Sigmoid colon (tissue), 7 donors: ENCODE results near the gene RANBP3L. TPM values are rescaled to one million over a fixed set of nuclear protein-coding genes. Genes with fewer than 3 reads are reported as not detected.
"Not testable (repeated sequence)": the region's sequence is repeated elsewhere in the genome, so short reads cannot be mapped to it uniquely, and the experiment has no call there.

ENCODE experiments used
- DNase-seq: peaks from one replicate; pipeline ENCODE4 v3.0.0-alpha.2; 2019
- H3K27ac ChIP-seq, 4 donors: fragments of 200-600 bp; sonication (generic); one replicate each; pipeline ENCODE4 v1.5.1; 2016 to 2019; ENCODE audit warnings: mild to moderate bottlenecking in 1 of 4
- H3K27me3 ChIP-seq, 3 donors: fragments of 200-600 bp; sonication (generic); one replicate each; pipeline ENCODE4 v1.5.1; 2019; ENCODE audit warnings: mild to moderate bottlenecking in 1 of 3
- H3K36me3 ChIP-seq, 4 donors: fragments of 200-600 bp; sonication (generic); one replicate each; pipeline ENCODE4 v1.5.1; 2016 to 2019
- H3K4me1 ChIP-seq, 4 donors: fragments of 200-600 bp; sonication (generic); one replicate each; pipeline ENCODE4 v1.5.1; 2017 to 2019
- H3K4me3 ChIP-seq, 4 donors: fragments of 200-600 bp; sonication (generic); one replicate each; pipeline ENCODE4 v1.5.1; 2017 to 2019; ENCODE audit warnings: mild to moderate bottlenecking in 2 of 4, moderate library complexity in 1 of 4
- H3K9me3 ChIP-seq, 4 donors: fragments of 200-600 bp in 3 of 4; sonication (generic) in 3 of 4; one replicate each; pipeline versions ENCODE4 v1.5.1 to v1.6.1; 2013 to 2019
- EP300 ChIP-seq, 4 donors: sonication (generic); formaldehyde crosslinking; IDR thresholded peaks; one replicate each; pipeline ENCODE4 v1.6.1; 2017; ENCODE audit warnings: antibody characterized with exemption in 4 of 4
- POLR2A ChIP-seq, 2 donors: fragments of 450-650 bp; IDR thresholded peaks; one replicate each; pipeline ENCODE4 v1.6.1; 2016; ENCODE audit warnings: antibody characterized with exemption in 2 of 2, mild to moderate bottlenecking in 2 of 2, moderate library complexity in 2 of 2
- POLR2AphosphoS5 ChIP-seq, 4 donors: sonication (generic); formaldehyde crosslinking; IDR thresholded peaks; one replicate each; pipeline ENCODE4 v1.6.1; 2017; ENCODE audit warnings: antibody characterized with exemption in 4 of 4
- WGBS, 2 donors: extraction: QIAGEN DNeasy Blood & Tissue Kit; methylation state at CpG; one replicate each; pipeline ENCODE4 v1.1.7; 2013; 5-methylcytosine and 5-hydroxymethylcytosine counted together
- intact Hi-C: fragments of 100-400 bp; cut with DNase I; formaldehyde crosslinking; loops from one replicate; pipeline ENCODE4 v1.15.1; 2023
- polyA plus RNA-seq, 3 donors: library from polyadenylated mRNA; stranded (reverse); fragments of 200-250 nt; gene quantifications; one replicate each; pipeline ENCODE4 v1.2.3, GENCODE V29; 2013
- total RNA-seq, 4 donors: library from RNA; depleted of rRNA; stranded (reverse); fragments of >200 nt; gene quantifications; one replicate each; pipeline ENCODE4 v1.1.0, GENCODE V29; 2016
- TF ChIP-seq, protein P1 (sequence below), 4 experiments: fragments of 450-650 bp in 3 of 4; fragments of 200-600 bp in 1 of 4; IDR thresholded peaks; one replicate each; pipeline ENCODE4 v1.5.1; 2016 to 2019; ENCODE audit warnings: antibody characterized with exemption in 4 of 4, mild to moderate bottlenecking in 3 of 4, moderate library complexity in 2 of 4
- donor health status: healthy with polysubstance abuse.
- donor health status: Bipolar disorder and iron deficiency.
- donor health status: healthy.

Gene RANBP3L, protein sequence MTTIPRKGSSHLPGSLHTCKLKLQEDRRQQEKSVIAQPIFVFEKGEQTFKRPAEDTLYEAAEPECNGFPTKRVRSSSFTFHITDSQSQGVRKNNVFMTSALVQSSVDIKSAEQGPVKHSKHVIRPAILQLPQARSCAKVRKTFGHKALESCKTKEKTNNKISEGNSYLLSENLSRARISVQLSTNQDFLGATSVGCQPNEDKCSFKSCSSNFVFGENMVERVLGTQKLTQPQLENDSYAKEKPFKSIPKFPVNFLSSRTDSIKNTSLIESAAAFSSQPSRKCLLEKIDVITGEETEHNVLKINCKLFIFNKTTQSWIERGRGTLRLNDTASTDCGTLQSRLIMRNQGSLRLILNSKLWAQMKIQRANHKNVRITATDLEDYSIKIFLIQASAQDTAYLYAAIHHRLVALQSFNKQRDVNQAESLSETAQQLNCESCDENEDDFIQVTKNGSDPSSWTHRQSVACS
- total RNA-seq (10 to 100 TPM in 1 of 4 donors, 1 to 10 TPM in 3; 3.5 to 16.9 (median 3.7) TPM), polyA plus RNA-seq (under 1 TPM in 1 of 3 donors, not detected in 2; 0.28 TPM)

DNA sequence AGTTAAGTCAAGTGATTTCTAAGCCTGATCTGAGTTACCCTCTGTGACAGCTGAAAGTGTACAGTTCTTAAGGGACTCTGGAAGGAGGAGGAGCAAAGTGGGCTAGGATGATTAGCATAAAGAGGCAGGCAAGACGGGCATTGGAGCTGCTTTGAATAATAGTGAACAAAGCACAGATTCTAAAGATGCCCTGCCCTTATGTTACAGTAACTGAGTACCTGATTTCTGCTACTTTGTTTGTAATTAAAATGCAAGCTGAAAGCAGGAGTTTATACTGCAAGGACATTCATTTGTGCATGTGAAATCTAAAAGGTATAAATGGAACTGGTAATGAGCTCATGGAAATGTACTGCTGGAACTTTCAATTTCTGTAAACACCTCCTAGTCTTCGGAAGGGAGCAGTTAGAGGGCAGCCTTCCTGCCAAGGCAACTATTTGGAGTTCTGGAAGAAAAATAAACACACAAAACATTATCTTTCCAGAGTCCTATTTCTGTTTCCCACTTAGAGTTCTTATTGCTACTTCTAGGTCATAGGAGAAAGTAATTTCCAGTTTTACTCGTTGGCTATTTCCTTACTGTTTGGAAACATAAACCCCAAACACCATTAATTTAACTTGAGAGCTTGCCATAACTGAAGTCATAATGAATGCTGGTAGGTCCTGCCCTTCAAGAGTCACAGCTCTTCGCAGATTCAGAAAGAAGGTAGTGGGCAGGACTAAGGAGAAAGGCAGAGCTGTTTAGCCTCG is at the start of gene RANBP3L:
Gene RANBP3L, minus strand, starts transcription at position 45 of the 746 bp plus-strand sequence. CDS start 486 bp downstream, outside the sequence.
- TF ChIP-seq POLR2AphosphoS5 (IDR thresholded peaks at IDR 0.05) (peak in 1 of 4 donors; percentile 56), EP300 (IDR thresholded peaks at IDR 0.05) (peak in 1 of 4 donors; percentile 29), POLR2A (IDR thresholded peaks at IDR 0.05) (no peak)
- Histone ChIP-seq H3K4me3 (peak within 1 kb of the TSS; percentile 3 to 40 (median 34)), H3K36me3 (no peaks in the 10 kb centered on the region), H3K27ac (peak within 1 kb of the TSS; percentile 79 to 86 (median 80)), H3K27me3 (no peaks in the 10 kb centered on the region), H3K9me3 (no peaks in the 10 kb centered on the region), H3K4me1 (peaks cover 0 to 44% (median 37%) of the 10 kb centered on the region in 4 donors)
- intact Hi-C loops, result loop anchor here (10.0 kb wide), 1 partner anchor 57 kb away; the partner anchor contains the start of gene NADK2
- WGBS, 2 donors, result 5 to 25% methylated on average over 5 of the region's 5 CpGs
- DNase-seq, result no peak

DNA sequence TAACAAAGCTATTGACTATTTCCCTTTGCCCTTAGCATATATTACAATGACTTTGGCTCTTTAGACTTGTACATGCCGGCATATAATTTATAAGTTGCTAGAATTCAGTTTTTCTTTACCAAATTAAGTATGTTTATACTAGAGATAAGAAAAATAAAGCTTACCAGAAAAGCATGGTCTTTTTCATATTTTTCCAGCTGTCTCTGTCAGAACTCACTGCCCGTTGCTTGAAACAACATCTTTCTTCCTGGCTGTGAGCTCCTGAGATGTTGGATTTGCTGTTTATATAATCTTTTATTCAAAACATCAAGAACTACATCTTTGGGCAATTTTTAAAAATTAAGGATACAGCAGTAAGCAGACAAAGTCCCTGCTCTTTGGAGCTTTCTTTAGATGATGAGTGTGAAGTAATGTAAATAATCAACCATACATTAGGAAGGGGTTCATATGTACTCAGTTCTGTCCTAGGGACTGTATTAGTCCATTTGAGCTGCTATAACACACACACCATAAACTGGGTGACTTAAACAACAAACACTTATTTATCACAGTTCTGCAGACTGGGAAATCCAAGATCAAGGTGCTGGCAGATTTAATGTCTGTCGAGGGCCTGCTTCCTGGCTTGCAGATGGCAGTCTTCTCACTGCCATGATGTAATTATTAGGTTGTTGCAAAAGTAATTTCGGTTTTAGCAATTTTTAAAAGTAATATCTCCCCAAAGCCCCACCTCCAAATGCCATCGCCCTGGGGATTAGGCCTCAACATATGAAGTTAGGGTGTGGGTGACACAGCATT is 45.4 kb upstream of the RANBP3L start:
- Histone ChIP-seq H3K36me3 (no peaks in the 10 kb centered on the region), H3K9me3 (no peaks in the 10 kb centered on the region), H3K4me3 (no peak overlapping the region), H3K27me3 (no peaks in the 10 kb centered on the region), H3K4me1 (no peaks in the 10 kb centered on the region), H3K27ac (no peak overlapping the region)
- no peak for DNase-seq
- intact Hi-C loops, result no loop called here
- 73 to 80% methylated on average over 5 of the region's 5 CpGs for WGBS, 2 donors
- TF ChIP-seq, protein P1, sequence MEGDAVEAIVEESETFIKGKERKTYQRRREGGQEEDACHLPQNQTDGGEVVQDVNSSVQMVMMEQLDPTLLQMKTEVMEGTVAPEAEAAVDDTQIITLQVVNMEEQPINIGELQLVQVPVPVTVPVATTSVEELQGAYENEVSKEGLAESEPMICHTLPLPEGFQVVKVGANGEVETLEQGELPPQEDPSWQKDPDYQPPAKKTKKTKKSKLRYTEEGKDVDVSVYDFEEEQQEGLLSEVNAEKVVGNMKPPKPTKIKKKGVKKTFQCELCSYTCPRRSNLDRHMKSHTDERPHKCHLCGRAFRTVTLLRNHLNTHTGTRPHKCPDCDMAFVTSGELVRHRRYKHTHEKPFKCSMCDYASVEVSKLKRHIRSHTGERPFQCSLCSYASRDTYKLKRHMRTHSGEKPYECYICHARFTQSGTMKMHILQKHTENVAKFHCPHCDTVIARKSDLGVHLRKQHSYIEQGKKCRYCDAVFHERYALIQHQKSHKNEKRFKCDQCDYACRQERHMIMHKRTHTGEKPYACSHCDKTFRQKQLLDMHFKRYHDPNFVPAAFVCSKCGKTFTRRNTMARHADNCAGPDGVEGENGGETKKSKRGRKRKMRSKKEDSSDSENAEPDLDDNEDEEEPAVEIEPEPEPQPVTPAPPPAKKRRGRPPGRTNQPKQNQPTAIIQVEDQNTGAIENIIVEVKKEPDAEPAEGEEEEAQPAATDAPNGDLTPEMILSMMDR (IDR thresholded peaks at IDR 0.05), result no peak

DNA sequence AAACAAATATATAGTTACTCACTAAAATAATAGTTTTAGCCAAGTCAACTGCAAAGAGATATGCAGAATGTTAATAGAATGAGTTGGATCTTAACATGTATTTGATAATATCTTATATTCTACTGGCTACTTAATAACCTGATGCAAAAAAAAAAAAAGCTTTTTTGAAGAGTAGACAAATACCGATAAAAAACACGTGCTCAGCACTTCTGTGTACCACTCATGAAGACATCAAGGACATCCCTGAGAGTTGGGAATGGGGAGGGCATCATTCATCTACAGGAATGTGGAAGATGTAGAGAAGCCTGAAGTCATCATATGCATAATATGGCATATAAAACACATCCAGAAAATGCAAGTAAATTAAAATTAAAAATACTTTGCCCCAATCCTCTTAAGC is 43.2 kb upstream of the RANBP3L start:
- Histone ChIP-seq H3K4me3 (no peak overlapping the region), H3K4me1 (no peaks in the 10 kb centered on the region), H3K36me3 (no peaks in the 10 kb centered on the region), H3K27me3 (no peaks in the 10 kb centered on the region), H3K27ac (no peak overlapping the region), H3K9me3 (no peaks in the 10 kb centered on the region)
- intact Hi-C loops, result no loop called here
- TF ChIP-seq POLR2AphosphoS5 (IDR thresholded peaks at IDR 0.05), result no peak
- TF ChIP-seq, protein P1 (IDR thresholded peaks at IDR 0.05), result no peak
- TF ChIP-seq EP300 (IDR thresholded peaks at IDR 0.05), result no peak
- TF ChIP-seq POLR2A (IDR thresholded peaks at IDR 0.05), result no peak
- no peak for DNase-seq
- WGBS, 2 donors, result 82 to 86% methylated on average over 2 of the region's 2 CpGs

DNA sequence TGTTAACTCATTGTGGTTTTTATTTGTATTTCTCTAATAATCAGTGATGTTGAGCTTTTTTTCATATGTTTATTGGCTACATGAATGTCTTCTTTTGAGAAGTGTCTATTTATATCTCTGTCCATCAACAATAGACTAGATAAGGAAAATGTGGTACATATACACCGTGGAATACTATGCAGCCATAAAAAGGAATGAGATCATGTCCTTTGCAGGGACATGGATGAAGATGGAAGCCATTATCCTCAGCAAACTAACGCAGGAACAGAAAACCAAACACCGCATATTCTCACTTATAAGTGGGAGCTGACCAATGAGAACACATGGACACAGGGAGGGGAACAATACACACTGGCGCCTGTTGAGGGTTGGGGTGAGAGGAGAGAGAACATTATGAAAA is 40.0 kb upstream of the RANBP3L start:
- H3K27ac ChIP-seq, H3K27me3 ChIP-seq, DNase-seq, H3K9me3 ChIP-seq, intact Hi-C loops, H3K36me3 ChIP-seq, H3K4me3 ChIP-seq: not testable (repeated sequence)
- peaks cover 0 to 28% (median 20%) of the 10 kb centered on the region in 4 donors for H3K4me1 ChIP-seq
- WGBS, 2 donors, result 79 to 86% methylated on average over 4 of the region's 4 CpGs

DNA sequence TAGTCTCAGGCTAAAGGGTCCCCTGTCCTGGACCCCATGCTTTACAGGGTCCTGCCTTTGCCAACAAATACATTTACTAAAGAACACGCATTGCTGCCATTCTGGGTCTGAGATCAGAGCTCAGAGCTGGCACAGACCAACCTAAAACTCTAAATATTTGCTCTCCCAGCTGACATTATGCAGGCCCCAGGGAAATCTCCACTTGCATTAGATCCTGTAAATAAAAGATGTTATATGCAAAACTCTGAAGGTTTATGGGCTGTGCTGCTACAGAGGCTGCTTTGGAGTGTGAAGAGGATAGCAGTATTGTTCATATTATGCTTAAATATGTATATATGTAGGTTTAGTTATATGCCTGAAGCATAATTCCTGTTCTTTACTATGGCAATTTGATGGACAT is 35.9 kb upstream of the RANBP3L start:
- no peaks in the 10 kb centered on the region for H3K27me3 ChIP-seq
- TF ChIP-seq EP300 (IDR thresholded peaks at IDR 0.05) (no peak), POLR2AphosphoS5 (IDR thresholded peaks at IDR 0.05) (peak; percentile 12 to 80 (median 59))

More for the DNA sequence above, 35.9 kb upstream of the RANBP3L start:
- 67 to 74% methylated on average over 1 of the region's 1 CpG for WGBS, 2 donors
- H3K36me3 ChIP-seq, result no peaks in the 10 kb centered on the region
- no peak for DNase-seq
- H3K9me3 ChIP-seq, result no peaks in the 10 kb centered on the region
- H3K27ac ChIP-seq, result peak overlapping the region in 3 of 4 donors; percentile 54 to 61 (median 61)
- H3K4me1 ChIP-seq, result peaks cover 0 to 50% (median 43%) of the 10 kb centered on the region in 4 donors
- no peak overlapping the region for H3K4me3 ChIP-seq
- intact Hi-C loops, result loop anchor here (5.0 kb wide), 1 partner anchor 35 kb away; no protein-coding TSS in a partner anchor
